ENCODE measurements around the gene UNC119.

UNC119 gene

DNA sequence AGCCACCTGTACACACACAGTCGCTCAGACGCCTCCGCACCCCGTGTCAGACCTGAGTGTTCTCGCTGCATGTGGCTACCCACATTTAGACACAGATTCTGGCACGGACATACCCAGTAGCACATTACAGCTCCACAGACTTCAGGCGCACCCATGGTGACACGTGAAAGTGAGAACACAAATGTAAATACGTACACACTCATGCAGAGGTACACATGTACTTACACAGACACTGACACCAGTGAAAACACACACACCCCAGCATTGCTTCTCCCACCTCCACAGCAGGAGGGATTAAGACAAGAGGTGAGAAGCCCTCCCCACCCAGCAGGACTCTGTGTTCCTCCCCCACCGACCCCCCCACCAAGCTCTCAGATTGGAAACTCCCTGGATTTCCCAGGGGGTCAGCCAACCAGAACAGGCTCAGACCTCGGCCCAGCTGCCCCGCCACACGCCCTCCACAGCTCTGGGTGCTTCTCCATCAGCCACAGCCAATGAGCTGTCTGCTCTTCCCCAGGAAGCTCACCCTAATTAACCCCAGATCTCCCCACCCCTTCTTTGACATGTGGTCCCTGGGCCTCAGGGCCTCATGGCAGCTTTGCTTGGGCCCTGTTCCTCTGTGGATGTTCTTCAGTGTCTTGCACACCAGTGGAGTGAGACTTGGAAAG, 51.6 kb downstream of the UNC119 start:
- DNase-seq (ENCODE audit: low read depth, low spot score) = no peak
- Histone ChIP-seq H3K4me1 (ENCODE audit: insufficient read depth, insufficient read length) (no peaks in the 10 kb centered on the region), H3K4me3 (ENCODE audit: insufficient read length, low read depth) (no peak overlapping the region), H3K9ac (ENCODE audit: insufficient read length, low read depth) (no peak overlapping the region), H3K27me3 (ENCODE audit: insufficient read depth, insufficient read length) (no peaks in the 10 kb centered on the region), H3K9me3 (ENCODE audit: insufficient read depth, low read length) (no peaks in the 10 kb centered on the region), H3K36me3 (ENCODE audit: insufficient read depth, insufficient read length, low read length) (no peaks in the 10 kb centered on the region)
- TF ChIP-seq YY1 (IDR thresholded peaks at IDR 0.05; ENCODE audit: insufficient read depth, insufficient read length) (no peak), SUZ12 (IDR thresholded peaks at IDR 0.05; ENCODE audit: extremely low read depth, insufficient read depth, insufficient read length) (no peak), ZNF274 (IDR thresholded peaks at IDR 0.05; ENCODE audit: low read depth, low read length) (no peak)

DNA sequence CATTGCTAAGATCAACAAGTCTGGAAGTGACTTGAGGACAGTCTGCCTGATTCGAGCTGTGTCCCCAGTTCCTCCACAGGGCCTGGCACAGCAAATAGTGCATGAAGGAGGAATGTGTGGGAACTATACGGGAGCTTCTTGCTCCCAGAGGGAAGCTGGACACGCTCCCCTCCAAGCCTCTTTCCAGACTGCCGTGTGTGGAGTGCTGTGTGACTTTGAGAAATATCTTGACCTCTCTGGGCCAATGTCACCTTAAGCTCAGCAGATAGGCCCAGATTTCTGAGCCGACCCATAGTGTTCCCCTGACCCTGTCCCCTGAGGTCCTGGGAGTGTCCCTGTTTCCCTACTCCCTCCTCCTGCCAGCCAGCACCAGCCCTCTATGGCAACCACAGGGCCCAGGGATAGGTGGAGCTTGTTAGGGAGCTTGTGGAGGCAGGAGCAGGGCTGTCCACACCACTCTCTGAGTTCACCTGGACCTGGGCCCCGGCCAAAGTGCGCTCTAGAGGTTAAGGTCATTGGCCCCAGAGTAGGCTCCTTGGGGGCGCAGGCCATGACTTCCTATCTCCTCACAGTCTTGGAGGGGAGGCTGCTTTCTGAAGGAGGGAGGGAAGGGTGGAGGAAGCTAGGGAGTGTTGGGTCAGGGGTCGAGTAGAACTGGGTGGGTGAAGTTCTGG, 52.6 kb downstream of the UNC119 start:
- DNase-seq (ENCODE audit: low read depth, low spot score) = no peak
- H3K27me3 ChIP-seq (ENCODE audit: insufficient read depth, insufficient read length) = no peaks in the 10 kb centered on the region
- no peaks in the 10 kb centered on the region for H3K36me3 ChIP-seq (ENCODE audit: insufficient read depth, insufficient read length, low read length)
- H3K9ac ChIP-seq (ENCODE audit: insufficient read length, low read depth) = no peak overlapping the region
- H3K4me3 ChIP-seq (ENCODE audit: insufficient read length, low read depth) = no peak overlapping the region
- H3K9me3 ChIP-seq (ENCODE audit: insufficient read depth, low read length) = no peaks in the 10 kb centered on the region
- no peak for TF ChIP-seq ZNF274 (IDR thresholded peaks at IDR 0.05; ENCODE audit: low read depth, low read length)
- no peak for TF ChIP-seq YY1 (IDR thresholded peaks at IDR 0.05; ENCODE audit: insufficient read depth, insufficient read length)
- no peak for TF ChIP-seq SUZ12 (IDR thresholded peaks at IDR 0.05; ENCODE audit: extremely low read depth, insufficient read depth, insufficient read length)
- peaks cover 3% of the 10 kb centered on the region for H3K4me1 ChIP-seq (ENCODE audit: insufficient read depth, insufficient read length)

DNA sequence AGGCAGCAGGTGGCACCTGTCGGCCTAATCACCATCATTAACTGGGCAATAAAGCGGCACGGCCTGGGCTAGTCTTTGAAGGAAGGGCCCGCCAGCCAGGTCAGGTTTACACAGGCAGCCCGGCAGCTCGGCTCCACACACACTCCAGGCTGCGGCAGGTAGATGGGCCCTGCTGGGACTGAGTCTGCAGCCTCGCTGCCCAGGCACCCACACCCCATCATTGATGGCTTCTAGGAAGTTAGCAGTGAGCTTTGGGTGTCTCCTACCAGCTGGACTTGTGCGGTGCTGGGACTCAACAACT, 53.1 kb downstream of the UNC119 start:
- H3K27me3 ChIP-seq (ENCODE audit: insufficient read depth, insufficient read length) = no peaks in the 10 kb centered on the region
- no peak overlapping the region for H3K9ac ChIP-seq (ENCODE audit: insufficient read length, low read depth)
- peaks cover 3% of the 10 kb centered on the region for H3K4me1 ChIP-seq (ENCODE audit: insufficient read depth, insufficient read length)
- no peaks in the 10 kb centered on the region for H3K9me3 ChIP-seq (ENCODE audit: insufficient read depth, low read length)
- no peak for TF ChIP-seq ZNF274 (IDR thresholded peaks at IDR 0.05; ENCODE audit: low read depth, low read length)
- TF ChIP-seq YY1 (IDR thresholded peaks at IDR 0.05; ENCODE audit: insufficient read depth, insufficient read length) = no peak
- no peak for TF ChIP-seq SUZ12 (IDR thresholded peaks at IDR 0.05; ENCODE audit: extremely low read depth, insufficient read depth, insufficient read length)
- no peak for DNase-seq (ENCODE audit: low read depth, low spot score)
- no peak overlapping the region for H3K4me3 ChIP-seq (ENCODE audit: insufficient read length, low read depth)
- H3K36me3 ChIP-seq (ENCODE audit: insufficient read depth, insufficient read length, low read length) = no peaks in the 10 kb centered on the region

DNA sequence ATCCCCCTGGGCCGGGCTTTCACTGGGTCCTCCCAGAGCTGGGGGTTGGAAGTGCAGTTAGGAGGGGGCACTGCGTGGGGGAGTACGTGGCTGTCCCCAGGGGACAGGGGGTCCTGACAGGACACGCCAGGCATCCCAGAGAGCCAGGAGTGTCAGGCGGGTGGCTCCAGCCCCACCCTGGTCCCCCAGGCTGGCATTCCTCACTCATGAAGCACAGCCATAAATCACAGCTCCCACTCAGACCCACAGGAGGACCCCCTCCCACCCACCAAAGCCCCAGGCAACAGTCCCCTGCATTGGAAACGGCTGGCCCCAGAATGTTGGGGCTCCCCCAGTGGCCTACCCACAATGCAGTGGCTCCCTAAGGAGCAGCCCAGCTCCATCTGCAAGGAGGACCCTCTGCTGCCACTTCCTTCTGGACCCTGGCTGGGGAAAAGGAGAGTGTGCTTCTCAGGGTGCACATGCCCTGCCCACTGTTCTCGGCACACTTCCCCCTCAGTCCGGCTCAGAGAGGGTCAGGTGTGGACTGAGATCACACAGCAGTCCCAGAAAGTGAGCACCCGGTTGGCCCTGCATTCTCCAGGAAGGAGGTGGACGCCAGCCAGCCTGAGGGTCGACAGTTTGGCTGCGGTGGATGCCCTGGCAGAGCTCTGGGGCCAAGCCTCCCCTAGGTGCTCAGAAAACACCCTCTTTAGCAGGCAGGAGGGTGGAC, 53.6 kb downstream of the UNC119 start:
- Histone ChIP-seq H3K36me3 (ENCODE audit: insufficient read depth, insufficient read length, low read length) (no peaks in the 10 kb centered on the region), H3K9ac (ENCODE audit: insufficient read length, low read depth) (no peak overlapping the region), H3K4me1 (ENCODE audit: insufficient read depth, insufficient read length) (peaks cover 3% of the 10 kb centered on the region), H3K27me3 (ENCODE audit: insufficient read depth, insufficient read length) (no peaks in the 10 kb centered on the region), H3K9me3 (ENCODE audit: insufficient read depth, low read length) (no peaks in the 10 kb centered on the region), H3K4me3 (ENCODE audit: insufficient read length, low read depth) (no peak overlapping the region)
- no peak for DNase-seq (ENCODE audit: low read depth, low spot score)
- TF ChIP-seq ZNF274 (IDR thresholded peaks at IDR 0.05; ENCODE audit: low read depth, low read length) (no peak), YY1 (IDR thresholded peaks at IDR 0.05; ENCODE audit: insufficient read depth, insufficient read length) (no peak), SUZ12 (IDR thresholded peaks at IDR 0.05; ENCODE audit: extremely low read depth, insufficient read depth, insufficient read length) (no peak)

DNA sequence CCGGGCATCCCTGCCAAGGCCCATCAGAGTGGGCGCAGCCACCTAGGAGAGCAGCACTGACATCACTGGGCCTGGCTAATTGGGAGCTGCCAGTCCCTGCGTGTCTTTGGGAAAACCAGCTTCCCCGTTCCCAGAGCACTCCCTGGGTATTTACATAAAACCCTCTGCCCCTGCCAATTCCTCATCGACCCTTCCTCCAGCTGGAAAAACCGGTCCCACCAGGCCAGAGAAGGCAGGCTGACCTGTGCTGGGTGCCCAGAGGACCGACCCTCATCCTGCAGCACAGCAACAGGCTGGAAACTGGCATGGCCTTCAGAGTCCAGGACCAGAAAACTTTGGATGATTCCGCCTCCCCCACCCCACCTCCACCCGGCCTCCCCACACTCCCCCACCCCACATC, 54.5 kb downstream of the UNC119 start:
- Histone ChIP-seq H3K9me3 (ENCODE audit: insufficient read depth, low read length) (no peaks in the 10 kb centered on the region), H3K4me1 (ENCODE audit: insufficient read depth, insufficient read length) (peaks cover 3% of the 10 kb centered on the region), H3K9ac (ENCODE audit: insufficient read length, low read depth) (no peak overlapping the region), H3K36me3 (ENCODE audit: insufficient read depth, insufficient read length, low read length) (no peaks in the 10 kb centered on the region), H3K27me3 (ENCODE audit: insufficient read depth, insufficient read length) (no peaks in the 10 kb centered on the region), H3K4me3 (ENCODE audit: insufficient read length, low read depth) (no peak overlapping the region)
- TF ChIP-seq YY1 (IDR thresholded peaks at IDR 0.05; ENCODE audit: insufficient read depth, insufficient read length) (no peak), ZNF274 (IDR thresholded peaks at IDR 0.05; ENCODE audit: low read depth, low read length) (no peak), SUZ12 (IDR thresholded peaks at IDR 0.05; ENCODE audit: extremely low read depth, insufficient read depth, insufficient read length) (no peak)
- DNase-seq (ENCODE audit: low read depth, low spot score) = no peak
